GM23338 (cell line): ENCODE data around the gene NDE1.

ENCODE experiments used
- EZH2 ChIP-seq: fragments of 200-600 bp; sonication (generic); IDR thresholded peaks from one replicate; pipeline ENCODE4 v1.8.0; 2017; ENCODE audit warnings: antibody characterized with exemption, mild to moderate bottlenecking, low read depth; ENCODE audit not compliant: unreplicated experiment
- EZH2phosphoT487 ChIP-seq: fragments of 200-600 bp; sonication (generic); IDR thresholded peaks from one replicate; pipeline ENCODE4 v1.8.1; 2018; ENCODE audit warnings: antibody characterized with exemption; ENCODE audit not compliant: unreplicated experiment
- JUNB ChIP-seq: IDR thresholded peaks from one replicate; pipeline ENCODE4 v1.6.1; 2016; ENCODE audit warnings: antibody characterized with exemption; ENCODE audit not compliant: unreplicated experiment
- POLR2AphosphoS5 ChIP-seq: IDR thresholded peaks from 2 replicates; pipeline ENCODE4 v1.6.1; 2016; ENCODE audit warnings: antibody characterized with exemption, low read depth
- STAT1 ChIP-seq: IDR thresholded peaks from one replicate; pipeline ENCODE4 v1.6.1; 2016; ENCODE audit warnings: antibody characterized with exemption; ENCODE audit not compliant: unreplicated experiment
- ZNF114 ChIP-seq: fragments of 250-450 bp; sonication (Bioruptor Pico); IDR thresholded peaks from 2 replicates; pipeline ENCODE4 v1.5.0; 2020; ENCODE audit warnings: mild to moderate bottlenecking, moderate library complexity
- TF ChIP-seq, protein P1 (sequence below), 2 experiments: fragments of 200-600 bp in 1 of 2; sonication (generic) in 1 of 2; conservative IDR thresholded peaks; 2 replicates each; pipeline versions ENCODE4 v1.5.1 to v1.6.1; 2016 to 2017; ENCODE audit warnings: antibody characterized with exemption in 2 of 2, low read depth in 2 of 2, mild to moderate bottlenecking in 2 of 2, moderate library complexity in 1 of 2
- TF ChIP-seq, protein P2 (sequence below): IDR thresholded peaks from one replicate; pipeline ENCODE4 v1.6.1; 2018; ENCODE audit warnings: antibody characterized with exemption; ENCODE audit not compliant: unreplicated experiment

- TF ChIP-seq, protein P1, sequence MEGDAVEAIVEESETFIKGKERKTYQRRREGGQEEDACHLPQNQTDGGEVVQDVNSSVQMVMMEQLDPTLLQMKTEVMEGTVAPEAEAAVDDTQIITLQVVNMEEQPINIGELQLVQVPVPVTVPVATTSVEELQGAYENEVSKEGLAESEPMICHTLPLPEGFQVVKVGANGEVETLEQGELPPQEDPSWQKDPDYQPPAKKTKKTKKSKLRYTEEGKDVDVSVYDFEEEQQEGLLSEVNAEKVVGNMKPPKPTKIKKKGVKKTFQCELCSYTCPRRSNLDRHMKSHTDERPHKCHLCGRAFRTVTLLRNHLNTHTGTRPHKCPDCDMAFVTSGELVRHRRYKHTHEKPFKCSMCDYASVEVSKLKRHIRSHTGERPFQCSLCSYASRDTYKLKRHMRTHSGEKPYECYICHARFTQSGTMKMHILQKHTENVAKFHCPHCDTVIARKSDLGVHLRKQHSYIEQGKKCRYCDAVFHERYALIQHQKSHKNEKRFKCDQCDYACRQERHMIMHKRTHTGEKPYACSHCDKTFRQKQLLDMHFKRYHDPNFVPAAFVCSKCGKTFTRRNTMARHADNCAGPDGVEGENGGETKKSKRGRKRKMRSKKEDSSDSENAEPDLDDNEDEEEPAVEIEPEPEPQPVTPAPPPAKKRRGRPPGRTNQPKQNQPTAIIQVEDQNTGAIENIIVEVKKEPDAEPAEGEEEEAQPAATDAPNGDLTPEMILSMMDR (conservative IDR thresholded peaks at IDR 0.05; ENCODE audit: low read depth in 2 of 2), result no peak
- TF ChIP-seq ZNF114 (CRISPR knock-in tag), result no peak
- TF ChIP-seq EZH2, result no peak
- no peak for TF ChIP-seq POLR2AphosphoS5
- no peak for TF ChIP-seq EZH2phosphoT487
- TF ChIP-seq JUNB, result no peak
- TF ChIP-seq, protein P2, sequence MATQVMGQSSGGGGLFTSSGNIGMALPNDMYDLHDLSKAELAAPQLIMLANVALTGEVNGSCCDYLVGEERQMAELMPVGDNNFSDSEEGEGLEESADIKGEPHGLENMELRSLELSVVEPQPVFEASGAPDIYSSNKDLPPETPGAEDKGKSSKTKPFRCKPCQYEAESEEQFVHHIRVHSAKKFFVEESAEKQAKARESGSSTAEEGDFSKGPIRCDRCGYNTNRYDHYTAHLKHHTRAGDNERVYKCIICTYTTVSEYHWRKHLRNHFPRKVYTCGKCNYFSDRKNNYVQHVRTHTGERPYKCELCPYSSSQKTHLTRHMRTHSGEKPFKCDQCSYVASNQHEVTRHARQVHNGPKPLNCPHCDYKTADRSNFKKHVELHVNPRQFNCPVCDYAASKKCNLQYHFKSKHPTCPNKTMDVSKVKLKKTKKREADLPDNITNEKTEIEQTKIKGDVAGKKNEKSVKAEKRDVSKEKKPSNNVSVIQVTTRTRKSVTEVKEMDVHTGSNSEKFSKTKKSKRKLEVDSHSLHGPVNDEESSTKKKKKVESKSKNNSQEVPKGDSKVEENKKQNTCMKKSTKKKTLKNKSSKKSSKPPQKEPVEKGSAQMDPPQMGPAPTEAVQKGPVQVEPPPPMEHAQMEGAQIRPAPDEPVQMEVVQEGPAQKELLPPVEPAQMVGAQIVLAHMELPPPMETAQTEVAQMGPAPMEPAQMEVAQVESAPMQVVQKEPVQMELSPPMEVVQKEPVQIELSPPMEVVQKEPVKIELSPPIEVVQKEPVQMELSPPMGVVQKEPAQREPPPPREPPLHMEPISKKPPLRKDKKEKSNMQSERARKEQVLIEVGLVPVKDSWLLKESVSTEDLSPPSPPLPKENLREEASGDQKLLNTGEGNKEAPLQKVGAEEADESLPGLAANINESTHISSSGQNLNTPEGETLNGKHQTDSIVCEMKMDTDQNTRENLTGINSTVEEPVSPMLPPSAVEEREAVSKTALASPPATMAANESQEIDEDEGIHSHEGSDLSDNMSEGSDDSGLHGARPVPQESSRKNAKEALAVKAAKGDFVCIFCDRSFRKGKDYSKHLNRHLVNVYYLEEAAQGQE, result no peak
- no peak for TF ChIP-seq STAT1
Measured at GRCh38 chr16:15690296-15690695, 40.3 kb downstream of the NDE1 start.
